Ureter (tissue), 1 donor: Measurements from ENCODE around the gene CD1D. TPM values are rescaled to one million over a fixed set of nuclear protein-coding genes. Genes with fewer than 3 reads are reported as not detected.
"Not testable (repeated sequence)": the region's sequence is repeated elsewhere in the genome, so short reads cannot be mapped to it uniquely, and the experiment has no call there.

ENCODE experiments used
- DNase-seq: peaks from one replicate; pipeline ENCODE4 v3.0.0-alpha.2; 2020; ENCODE audit warnings: low spot score
- total RNA-seq: library from RNA; stranded (reverse); gene quantifications from one replicate; pipeline ENCODE4 v1.2.4, GENCODE V29; 2023
- donor health status: DM: yes; HTN: yes; CAD: no.

The CD1D gene
- total RNA-seq, 1 donor from 2014 or later = 1.7 TPM

DNA sequence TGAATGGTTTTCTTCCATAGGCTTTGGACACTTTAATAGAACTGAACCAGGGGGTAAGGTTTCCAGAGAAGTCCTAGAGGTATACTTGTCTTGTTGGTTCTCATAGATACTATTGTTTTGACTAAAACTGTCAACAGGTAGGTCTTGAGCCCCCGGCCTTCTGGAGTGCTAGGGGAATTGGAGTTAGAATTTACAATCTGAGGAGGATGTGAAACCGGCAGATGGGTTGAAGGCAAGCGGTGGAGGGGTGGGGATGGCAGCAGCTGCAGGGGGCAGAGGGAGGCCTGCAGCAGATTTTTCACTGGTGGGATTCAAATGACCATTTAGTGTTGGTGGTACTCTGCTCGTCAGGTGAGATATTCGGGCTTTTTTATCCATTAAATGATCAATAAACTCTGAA is 4.3 kb upstream of the CD1D start:
- no peak for DNase-seq

DNA sequence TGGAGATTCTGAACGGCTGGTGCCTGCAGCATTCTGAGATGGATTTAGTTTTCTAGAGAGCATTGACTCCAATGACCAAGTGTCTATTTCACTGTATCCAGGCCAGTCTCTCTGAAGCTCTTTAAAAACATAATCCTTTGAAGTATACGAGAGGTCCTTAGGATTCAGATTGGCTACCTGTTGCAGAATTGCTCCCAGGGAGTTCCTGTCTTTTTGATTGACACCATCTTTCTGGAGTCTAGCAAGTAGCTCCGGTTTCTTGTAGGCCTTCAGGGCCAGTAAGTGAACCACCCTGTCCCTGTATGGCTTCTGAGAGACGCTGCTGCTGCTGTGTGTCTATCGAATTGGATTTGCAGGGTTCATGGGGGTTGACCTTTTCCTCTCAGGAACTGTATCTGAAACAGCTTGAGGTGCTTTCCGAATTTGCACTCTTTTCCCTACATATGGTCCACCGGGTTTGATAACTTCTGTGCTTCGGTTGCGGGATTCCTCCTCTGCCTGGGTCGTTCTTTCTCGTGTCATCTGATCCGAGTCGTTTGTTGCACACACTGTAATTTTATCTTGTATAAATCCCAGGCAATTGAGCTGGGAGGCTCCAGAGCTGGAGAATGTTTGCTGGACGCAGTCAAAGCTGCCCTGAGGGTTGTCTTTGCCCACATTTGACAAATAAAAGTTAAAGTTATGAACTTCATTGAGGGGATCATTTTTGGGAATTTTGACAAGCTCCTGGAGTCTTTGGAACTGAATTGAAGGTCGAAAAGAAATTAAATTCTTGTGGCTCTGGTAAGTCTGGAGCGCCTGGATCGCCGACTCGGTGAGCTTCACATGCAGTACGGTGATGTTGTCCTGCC is 3.6 kb upstream of the CD1D start:
- DNase-seq = not testable (repeated sequence)

DNA sequence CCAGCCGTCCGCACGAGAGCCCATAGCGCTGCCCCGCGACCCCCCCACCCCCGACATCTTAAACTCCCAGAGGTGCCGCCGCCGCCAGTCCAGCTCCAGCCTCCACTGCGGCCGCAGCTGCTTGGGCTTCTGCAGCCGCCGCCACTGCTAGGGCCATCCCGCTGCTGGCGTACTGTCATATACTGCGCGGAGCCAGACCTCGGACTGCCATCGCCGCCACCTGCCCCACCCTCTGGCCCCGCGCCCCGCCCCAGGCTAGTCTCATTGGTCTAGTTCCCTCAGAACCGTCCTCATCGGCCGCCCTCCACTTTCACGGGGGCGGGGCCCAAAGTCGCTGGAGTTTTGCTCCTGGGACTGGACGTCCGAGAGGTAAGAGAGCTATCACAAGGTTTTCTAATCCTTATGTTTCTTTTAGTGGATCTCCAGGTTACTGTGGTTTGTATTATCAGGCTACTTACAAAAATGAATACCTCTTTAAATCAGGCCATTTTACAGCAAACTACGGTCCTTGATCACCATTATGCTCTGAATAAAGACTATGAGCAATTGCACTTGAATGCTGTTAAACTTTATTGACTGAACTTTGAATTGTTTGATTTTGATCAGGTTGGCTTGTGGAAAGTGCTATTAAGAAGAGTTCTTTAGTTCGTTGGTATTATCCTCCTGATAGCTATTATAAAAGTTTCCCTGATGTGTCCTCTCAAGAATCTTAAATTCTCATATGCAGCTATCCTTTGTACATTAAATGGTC is 2.8 kb upstream of the CD1D start:
- DNase-seq = peak; percentile 87

DNA sequence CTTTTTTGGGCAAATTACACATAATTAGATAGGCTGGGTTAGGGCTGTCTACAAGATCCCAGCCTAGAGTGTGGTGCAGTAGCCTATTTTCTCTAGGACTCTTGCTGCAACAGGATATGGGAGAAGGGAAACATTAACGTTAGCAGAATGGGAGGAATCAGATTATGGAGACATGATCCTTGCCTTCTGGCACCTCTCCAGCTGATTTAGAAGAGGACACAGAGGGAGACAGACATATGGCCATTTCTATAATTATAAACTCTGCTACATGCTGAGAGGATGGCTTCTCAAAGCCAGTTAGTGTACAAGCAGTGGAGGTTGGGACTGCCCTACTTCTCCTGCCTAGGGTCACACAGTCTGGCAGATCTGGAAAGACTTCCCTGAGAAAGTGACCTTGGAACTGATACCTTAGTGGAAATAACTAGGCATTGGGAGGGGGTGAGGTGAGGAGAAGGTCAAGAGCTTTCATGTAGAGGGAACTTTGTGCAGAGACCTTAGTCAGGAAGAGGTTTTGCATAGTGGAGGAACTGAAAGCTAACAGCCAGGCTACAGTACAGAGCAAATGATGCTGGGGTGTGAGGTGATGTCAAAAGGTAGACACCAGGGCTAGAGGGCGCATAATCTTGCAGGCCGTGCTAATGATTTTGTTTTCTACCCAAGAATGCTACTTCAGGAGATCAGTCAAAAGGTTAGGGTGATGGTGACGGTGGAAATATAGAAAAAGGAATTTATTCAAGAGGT is 1.2 kb upstream of the CD1D start:
- DNase-seq = no peak

DNA sequence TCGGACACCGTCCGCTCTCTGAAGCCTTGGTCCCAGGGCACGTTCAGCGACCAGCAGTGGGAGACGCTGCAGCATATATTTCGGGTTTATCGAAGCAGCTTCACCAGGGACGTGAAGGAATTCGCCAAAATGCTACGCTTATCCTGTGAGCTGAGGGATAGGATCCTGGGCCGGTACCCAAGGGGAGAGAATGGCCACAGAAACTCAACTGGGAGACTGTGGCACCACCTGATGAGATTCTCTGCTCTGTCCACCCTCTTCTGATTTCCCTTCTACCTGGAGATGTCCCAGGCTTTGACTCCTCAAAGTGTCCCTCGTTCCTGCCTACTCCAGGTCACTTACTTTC is 855 bp downstream of the CD1D start:
- no peak for DNase-seq

DNA sequence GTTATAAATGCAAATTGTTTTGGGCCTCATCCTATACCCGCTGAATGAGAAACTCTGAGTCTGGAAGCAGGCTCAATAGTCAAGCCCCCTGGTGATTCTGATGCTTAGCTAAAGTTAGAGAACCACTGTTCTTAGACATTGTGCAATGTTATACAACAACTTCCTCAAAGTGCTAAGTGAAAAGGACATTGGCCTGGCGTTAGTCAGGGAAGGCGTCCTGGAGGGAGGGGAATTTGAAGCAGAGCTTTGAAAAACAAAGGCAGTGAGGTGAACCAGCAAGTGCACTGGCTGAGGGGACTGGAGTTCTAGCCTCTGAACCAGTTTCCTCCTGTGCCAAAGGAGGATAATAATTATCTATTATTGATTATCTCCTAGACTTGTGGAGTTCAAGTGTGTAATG is 5.1 kb downstream of the CD1D start:
- DNase-seq = no peak

DNA sequence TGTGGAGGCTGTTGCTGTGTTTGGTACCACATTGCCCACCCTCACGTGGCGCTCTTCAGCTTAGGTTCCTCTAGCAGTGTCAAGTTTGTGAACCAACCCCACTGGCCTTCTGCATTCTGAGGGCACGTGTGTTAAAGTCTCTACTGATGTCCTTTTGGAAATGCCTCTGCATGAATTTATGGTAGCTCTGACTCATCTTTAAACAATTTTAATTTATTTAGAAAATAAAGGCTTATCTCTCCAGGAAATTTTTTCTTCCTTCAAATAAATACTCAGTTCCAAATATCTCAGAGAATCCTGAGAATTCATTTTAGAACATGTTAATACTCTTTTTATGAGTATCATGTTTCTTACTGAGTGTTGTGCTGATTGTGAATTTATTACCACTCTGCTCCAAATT is 5.5 kb downstream of the CD1D start:
- no peak for DNase-seq

DNA sequence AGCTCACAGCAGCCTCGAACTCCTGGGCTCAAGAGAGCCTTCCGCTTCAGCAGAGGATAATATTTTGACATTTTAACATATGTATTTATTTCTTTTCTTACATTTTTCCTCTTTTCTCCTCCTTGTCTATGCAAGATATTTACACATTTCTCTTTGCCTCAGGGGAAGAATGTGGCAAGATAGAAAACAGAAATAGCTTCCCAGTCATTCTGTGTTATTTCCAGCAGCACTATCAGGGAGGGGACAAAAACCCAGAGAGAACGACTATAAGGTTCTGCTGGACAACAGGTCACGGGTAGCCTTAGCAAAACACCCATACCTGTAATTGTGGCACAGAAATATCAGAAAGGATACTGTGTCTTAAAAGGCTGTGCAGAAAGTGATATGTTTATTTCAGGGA is 7.9 kb downstream of the CD1D start:
- DNase-seq = no peak

DNA sequence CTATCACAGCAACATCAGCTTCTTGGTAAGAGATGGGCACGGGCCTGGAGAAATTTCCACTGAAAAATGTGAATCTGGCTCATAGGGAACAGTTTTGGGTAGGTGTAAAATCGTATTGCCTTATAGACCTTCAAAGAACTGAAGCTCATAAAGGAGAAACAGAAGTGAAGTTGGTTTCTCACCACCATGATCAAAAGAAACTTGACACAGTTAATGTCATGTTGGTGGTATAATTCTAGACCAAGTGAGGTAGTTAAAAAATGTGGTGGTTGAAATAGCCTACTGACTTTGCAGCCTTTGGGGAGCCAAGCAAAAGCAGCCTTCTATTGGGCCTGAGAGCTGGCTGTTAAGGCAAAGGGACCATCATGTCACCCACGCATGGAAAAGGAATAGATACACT is 8.9 kb downstream of the CD1D start:
- DNase-seq = no peak

DNA sequence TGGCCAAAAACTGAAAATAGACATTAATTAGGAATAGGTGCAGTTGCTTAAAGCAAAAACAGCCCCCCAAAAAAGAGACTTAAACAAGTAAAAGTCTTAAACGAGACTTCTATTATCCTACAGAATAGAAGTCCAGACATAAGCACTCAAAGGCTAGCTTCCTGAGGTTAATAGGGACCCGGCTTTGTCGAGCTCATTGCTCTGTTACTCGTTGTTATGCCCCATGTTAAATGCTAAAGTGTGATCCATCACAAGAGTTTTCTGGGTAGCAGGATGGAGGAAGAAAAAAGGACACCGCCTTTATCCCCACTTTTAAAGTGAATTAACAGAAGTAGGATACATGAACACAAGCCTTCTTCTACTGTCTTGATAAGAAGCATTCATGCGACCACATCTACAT is 10.6 kb downstream of the CD1D start:
- no peak for DNase-seq

DNA sequence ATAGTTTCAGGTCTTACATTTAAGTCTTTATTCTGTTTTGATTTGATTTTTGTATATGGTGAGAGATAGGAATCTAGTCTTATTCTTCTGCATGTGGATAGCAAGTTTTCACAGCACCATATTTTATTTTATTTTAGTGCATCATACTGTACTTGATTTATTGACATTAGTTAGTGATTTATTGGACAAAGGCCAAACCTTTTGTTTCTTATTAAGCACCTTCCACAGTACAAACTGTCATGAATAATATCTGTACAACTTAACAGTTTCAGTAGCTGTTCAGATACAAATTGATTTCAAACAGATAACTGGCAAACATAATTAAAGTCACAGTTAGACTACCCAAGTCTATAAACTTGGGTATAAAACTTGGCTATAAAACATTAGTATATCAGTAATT is 15.8 kb downstream of the CD1D start:
- DNase-seq = no peak

DNA sequence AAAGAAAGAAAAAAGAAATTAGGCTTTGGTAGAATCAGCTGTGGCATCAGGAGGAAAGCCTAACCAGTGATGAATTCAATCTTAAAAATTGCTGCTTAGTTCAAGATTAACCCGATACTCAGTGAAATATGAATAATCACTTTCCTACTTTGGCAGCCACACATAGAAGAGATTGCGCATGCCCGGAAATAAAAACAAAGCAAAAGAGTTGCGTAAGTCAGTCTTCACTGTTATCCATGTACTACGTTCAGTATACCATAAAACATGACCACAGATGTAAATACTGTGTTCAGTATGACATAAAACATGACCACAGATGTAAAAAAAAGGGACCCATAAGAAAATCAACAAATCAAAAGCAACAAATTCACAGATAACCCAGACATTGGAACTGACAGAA is 19.2 kb downstream of the CD1D start:
- DNase-seq = no peak

DNA sequence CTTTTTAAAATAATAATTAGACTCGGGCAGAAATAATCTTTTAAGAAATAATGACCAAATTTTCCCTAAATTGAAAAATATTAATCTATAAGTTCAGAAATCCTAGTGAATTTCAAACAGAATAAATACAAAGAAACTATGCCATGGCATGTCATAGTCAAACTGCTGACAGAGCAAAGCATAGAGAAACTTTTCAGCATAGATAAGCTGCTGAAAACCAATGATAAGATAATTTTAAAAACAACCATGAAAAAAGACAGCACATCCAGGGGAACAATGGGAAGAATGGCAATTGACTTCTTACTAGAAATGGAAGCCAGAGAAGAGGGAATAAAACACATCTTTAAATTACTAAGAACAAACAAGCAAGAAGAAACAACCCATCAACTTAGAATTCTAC is 19.8 kb downstream of the CD1D start:
- DNase-seq = no peak

DNA sequence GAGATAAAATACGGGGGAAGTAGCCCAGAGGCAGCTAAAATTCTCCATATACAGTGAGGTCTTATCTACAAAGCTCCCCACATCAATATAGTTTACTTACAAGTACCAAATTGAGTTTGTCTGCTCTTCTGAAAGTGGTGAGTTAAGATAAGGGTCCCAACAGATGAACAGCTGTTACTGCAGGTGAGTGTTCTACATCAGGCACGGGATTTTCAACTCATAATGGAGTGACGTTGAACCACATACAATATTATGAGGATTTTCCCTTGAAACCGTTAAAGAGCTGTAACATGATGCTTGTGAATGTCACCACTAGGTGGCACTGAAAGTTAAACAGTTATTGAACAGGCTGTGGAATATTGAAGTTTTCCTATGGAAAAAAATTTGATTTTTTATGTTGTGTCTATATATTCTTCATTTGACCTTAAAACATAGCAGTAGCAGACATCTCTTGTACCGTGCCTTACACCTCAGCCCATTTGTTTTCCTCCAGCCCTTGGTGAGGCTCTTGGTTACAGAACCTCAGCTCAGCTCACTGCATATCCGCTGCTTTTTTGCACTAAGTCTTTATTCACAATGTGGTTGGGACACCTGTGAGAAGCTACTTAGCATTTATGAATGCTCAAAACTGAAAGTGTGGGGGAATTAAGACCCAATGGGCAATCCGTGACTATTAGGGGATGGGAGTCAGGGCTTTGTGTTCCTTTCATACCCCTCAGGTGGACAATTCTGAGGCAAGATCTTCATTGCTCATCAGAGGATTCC is 23.2 kb downstream of the CD1D start:
- DNase-seq = no peak

DNA sequence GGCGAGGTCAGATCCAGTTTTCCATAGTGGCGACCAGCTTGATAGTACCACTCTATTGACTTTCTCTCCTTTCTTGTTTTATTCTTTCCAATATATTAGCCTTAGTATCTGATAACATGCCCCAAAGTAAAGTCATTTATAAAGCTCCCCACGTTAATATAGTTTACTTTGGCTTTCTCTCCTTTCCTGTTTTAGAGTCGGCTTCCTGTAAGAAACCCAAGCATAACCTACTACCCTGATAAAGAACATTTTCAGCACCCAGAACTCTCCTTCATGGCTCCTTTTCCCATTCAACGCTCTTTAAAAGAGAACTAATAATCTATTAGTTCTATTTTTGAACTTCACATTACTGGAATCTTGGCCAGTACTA is 23.7 kb downstream of the CD1D start:
- no peak for DNase-seq

DNA sequence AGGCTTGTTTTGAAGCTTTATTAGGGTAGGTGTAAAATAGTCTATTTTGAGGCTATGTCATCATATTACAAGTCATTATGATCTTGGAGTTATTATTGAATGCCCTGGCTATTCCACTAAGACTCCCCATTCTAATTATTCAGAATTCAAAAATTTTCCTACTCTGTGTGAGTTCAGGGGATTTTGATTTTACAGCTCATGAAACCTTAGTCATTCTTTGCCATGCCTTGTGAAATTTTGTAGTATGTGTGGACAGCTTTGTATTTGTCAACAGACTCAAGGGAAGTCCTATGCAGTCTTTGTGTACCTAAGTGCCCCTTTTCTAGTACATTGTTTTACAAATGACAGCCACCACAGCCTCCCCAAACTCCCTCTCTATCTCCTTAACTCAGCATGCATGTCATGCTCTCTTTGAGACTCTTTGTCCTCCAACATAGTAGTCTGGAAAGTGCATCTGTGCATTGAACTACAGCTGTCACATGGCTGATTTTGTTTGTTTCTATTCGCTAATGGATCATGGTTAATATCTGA is 28.0 kb downstream of the CD1D start:
- DNase-seq = no peak

DNA sequence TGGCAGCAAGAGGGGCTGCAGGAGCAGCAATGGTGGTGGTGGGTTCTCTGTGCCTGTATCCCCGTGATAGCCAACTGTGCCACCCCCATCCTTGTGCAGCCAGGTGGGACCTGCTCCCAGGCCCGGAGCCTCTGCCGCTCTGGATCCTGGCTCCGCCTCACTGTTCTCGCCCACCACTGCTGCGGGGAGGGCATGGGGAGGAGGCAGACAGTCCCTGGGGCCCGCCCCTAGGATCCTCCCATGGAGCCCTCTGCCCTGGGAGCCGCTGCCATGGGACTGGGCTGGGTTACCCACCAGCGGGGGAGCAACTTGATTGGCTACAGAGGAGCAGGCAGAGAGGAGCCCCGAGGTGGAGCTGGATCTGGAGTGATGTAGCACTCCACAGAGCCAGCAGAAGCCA is 31.6 kb downstream of the CD1D start:
- DNase-seq = no peak

DNA sequence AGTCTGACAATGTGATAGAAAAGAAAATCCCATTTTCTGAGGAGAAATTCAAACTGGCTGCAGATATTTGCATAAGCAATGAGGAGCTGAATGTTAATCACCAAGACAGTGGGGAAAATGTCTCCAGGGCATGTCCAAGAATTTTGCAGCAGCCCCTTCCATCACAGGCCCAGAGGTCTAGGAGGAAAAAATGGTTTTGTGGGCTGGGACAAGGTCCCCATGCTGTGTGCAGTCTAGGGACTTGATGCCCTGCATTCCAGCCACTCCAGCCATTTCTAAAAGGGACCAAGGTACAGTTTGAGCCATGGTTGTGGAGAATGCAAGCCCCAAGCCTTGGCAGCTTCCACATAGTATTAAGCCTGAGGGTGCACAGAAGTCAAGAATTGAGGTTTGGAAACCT is 42.8 kb downstream of the CD1D start:
- DNase-seq = not testable (repeated sequence)

DNA sequence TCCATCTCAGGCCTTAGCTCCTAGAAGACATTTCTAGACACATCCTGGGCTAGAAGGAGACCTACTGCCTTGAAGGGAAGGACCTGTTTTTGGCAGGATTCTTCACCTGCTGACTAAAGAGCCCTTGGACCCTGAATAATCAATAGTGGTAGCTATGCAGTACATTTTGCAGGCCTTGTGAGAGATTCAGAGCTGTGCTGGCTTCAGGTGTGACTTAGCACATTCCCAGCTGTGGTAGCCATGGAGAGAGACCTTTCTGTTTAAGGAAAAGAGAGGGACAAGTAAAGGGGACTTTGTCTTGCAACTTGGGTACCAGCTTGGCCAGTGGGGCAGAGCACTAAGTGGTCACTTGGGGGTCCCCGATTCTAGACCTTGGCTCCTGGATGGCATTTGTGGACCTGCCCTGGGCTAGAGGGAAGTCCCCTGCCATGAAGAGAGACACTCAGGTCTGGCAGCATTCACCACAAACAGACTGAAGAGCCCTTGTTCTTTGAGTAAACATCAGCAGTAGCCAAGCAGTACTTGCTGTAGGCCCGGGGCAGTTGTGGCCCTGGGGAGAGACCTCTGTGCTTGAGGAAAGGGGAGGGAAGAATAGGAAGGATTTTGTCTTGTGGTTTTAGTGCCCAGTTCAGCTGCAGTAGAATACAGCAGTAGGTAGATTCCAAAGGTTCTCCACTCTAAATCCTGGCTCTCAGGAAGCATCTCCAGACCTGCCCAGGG is 47.4 kb downstream of the CD1D start:
- DNase-seq = no peak
